MCF 10A (cell line): Measurements from ENCODE around the gene GALNT9. TPM values are rescaled to one million over a fixed set of nuclear protein-coding genes. Genes with fewer than 3 reads are reported as not detected.

Experiments
- BruUV-seq: library from RNA; stranded (reverse); fragments of 400-500 nt; replicated peaks from 2 replicates; lab custom pipeline; 2021; lab: Mats Ljungman, UMichigan
- CTCF ChIA-PET: fragments of 300-600 bp; sonication (Branson Sonifier 250); formaldehyde crosslinking; extraction: SDS; loops from one replicate; lab custom pipeline; 2021; ENCODE audit warnings: antibody characterized with exemption, inconsistent platforms; lab: Yijun Ruan, JAX
- POLR2A ChIA-PET: fragments of 300-600, 350-650 bp; sonication (Branson Sonifier 250); formaldehyde crosslinking; extraction: SDS; loops from one replicate; lab custom pipeline; 2020; ENCODE audit warnings: antibody characterized with exemption, inconsistent platforms; lab: Yijun Ruan, JAX
- DNase-seq: peaks from one replicate; pipeline ENCODE4 v3.0.0-alpha.2; 2018; ENCODE audit not compliant: unreplicated experiment
- H3K27ac Mint-ChIP-seq: one replicate; pipeline ENCODE4 v1.8.0; 2022; ENCODE audit warnings: mild to moderate bottlenecking, low read depth, mixed read lengths; ENCODE audit not compliant: unreplicated experiment
- H3K27me3 Mint-ChIP-seq: one replicate; pipeline ENCODE4 v1.8.0; 2022; ENCODE audit warnings: mixed read lengths; ENCODE audit not compliant: insufficient read depth, unreplicated experiment
- H3K36me3 Mint-ChIP-seq: one replicate; pipeline ENCODE4 v1.8.0; 2022; ENCODE audit warnings: mild to moderate bottlenecking, moderate library complexity, mixed read lengths; ENCODE audit not compliant: insufficient read depth, unreplicated experiment
- H3K4me1 Mint-ChIP-seq: one replicate; pipeline ENCODE4 v1.8.0; 2022; ENCODE audit warnings: mixed read lengths; ENCODE audit not compliant: insufficient read depth, unreplicated experiment
- H3K4me3 Mint-ChIP-seq: one replicate; pipeline ENCODE4 v1.8.0; 2022; ENCODE audit warnings: mild to moderate bottlenecking, moderate library complexity, mixed read lengths; ENCODE audit not compliant: unreplicated experiment
- H3K9me3 Mint-ChIP-seq: one replicate; pipeline ENCODE4 v1.8.0; 2022; ENCODE audit warnings: mixed read lengths; ENCODE audit not compliant: unreplicated experiment
- CTCF ChIP-seq: fragments of 200-600 bp; IDR thresholded peaks from one replicate; pipeline ENCODE4 v1.8.0; 2022; ENCODE audit warnings: antibody characterized with exemption, mild to moderate bottlenecking; ENCODE audit not compliant: unreplicated experiment
- intact Hi-C: fragments of 100-400 bp; cut with micrococcal nuclease; formaldehyde crosslinking; loops from 2 replicates; pipeline ENCODE4 v1.14.1; 2022
- total RNA-seq: library from RNA; stranded (reverse); gene quantifications from 2 replicates; pipeline ENCODE4 v1.2.3, GENCODE V29; 2022

Gene GALNT9
- total RNA-seq, 1 experiment from 2014 or later = 4.4 TPM

- Mint-ChIP-seq H3K9me3 (no peaks in the 10 kb centered on the region), H3K4me1 (no peaks in the 10 kb centered on the region), H3K4me3 (no peak overlapping the region), H3K27me3 (no peaks in the 10 kb centered on the region), H3K36me3 (peaks cover 14% of the 10 kb centered on the region), H3K27ac (no peak overlapping the region)
- DNase-seq = no peak
- BruUV-seq = no TSS peak
- CTCF ChIA-PET = interaction anchor here (0.5 kb wide), 1 partner anchor 385 kb away, joined by 3 read pairs; no protein-coding TSS in a partner anchor
- intact Hi-C loops = no loop called here
- TF ChIP-seq CTCF = no peak
- POLR2A ChIA-PET = no interaction called here
Measured at GRCh38 chr12:132148368-132149045, 180.9 kb downstream of the GALNT9 start.

DNA sequence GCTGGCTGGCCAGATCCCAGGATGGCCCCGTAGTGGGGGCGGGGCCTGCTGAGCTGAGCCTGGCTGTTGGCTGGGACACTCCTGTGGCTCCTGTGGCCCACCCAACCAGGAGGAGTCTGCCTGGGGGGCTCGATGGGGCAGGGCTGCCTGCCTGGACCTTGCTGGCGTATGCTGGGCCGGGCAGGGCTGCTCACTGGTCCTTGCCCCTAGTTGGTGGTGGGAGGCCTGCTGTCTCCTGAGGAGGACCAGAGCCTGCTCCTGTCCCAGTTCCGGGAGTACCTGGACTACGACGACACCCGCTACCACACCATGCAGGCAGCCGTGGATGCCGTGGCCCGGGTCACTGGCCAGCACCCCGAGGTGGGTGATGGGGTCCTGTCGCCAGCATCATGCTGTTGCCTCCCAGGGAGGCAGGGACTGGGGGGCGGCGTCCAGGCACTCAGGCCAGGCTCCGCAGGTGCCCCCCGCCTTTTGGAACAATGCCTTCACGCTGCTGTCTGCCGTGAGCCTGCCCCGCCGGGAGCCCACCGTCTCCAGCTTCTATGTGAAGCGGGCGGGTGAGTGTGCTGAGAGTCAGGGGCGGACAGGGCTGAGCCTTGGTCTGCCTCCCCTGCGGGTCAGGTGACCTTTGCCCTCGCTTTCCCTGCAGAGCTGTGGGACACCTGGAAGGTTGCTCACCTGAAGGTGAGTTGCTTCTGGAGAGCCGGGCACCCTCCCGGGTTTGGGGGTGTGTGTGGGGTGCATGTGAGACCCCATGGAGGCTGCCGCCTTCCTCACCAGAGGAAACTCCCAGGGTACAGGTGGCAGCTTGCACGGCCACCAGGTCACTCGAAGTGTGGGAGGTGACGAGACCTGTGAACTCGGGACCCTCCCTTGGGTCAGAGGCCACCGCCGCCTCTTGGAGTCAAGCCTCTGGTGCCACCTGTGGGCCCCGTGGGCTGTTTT is 181.7 kb downstream of the GALNT9 start:
- Mint-ChIP-seq H3K4me3 (no peak overlapping the region), H3K36me3 (peaks cover 19% of the 10 kb centered on the region), H3K27me3 (no peaks in the 10 kb centered on the region), H3K4me1 (no peaks in the 10 kb centered on the region), H3K27ac (no peak overlapping the region), H3K9me3 (no peaks in the 10 kb centered on the region)
- intact Hi-C loops = no loop called here
- BruUV-seq = no TSS peak
- ChIA-PET CTCF (interaction anchor here (0.5 kb wide), 1 partner anchor 384 kb away, joined by 3 read pairs; no protein-coding TSS in a partner anchor), POLR2A (no interaction called here)
- TF ChIP-seq CTCF = no peak
- DNase-seq = no peak

GRCh38 chr12:132146772-132147422 is 182.5 kb downstream of the GALNT9 start:
- H3K4me1 Mint-ChIP-seq = no peaks in the 10 kb centered on the region
- H3K27ac Mint-ChIP-seq = no peak overlapping the region
- POLR2A ChIA-PET = no interaction called here
- H3K4me3 Mint-ChIP-seq = peak overlapping the region; percentile 29
- no peaks in the 10 kb centered on the region for H3K27me3 Mint-ChIP-seq
- DNase-seq = no peak
- no peak for TF ChIP-seq CTCF
- H3K36me3 Mint-ChIP-seq = peaks cover 19% of the 10 kb centered on the region
- intact Hi-C loops = no loop called here
- BruUV-seq = no TSS peak
- no peaks in the 10 kb centered on the region for H3K9me3 Mint-ChIP-seq
- CTCF ChIA-PET = interaction anchor here (0.6 kb wide), 1 partner anchor 77 kb away, joined by 3 read pairs; no protein-coding TSS in a partner anchor

Other genes with a start within 250 kb of the GALNT9 start
- 18.3 and 24.0 TPM in 2 replicates for gene DDX51, start 185.3 kb downstream of the GALNT9 start, total RNA-seq
- 24.2 and 32.0 TPM in 2 replicates for gene NOC4L, start 185.1 kb downstream of the GALNT9 start, total RNA-seq
- gene FBRSL1, start 160.6 kb upstream of the GALNT9 start, total RNA-seq = 47.4 and 48.8 TPM in 2 replicates